ENCODE data around the gene SDK1.
A peak's percentile ranks its signal among the peaks of the same experiment; 100 is the strongest.

GRCh38 chr7:3300651-3301448, at the start of gene SDK1:
- TF ChIP-seq TCF12 (IDR thresholded peaks at IDR 0.05; ENCODE audit: low read depth, low read length) (0 out of 2 replicates have a peak, but pooled peaks have one; percentile 9), USF1 (IDR thresholded peaks at IDR 0.05; ENCODE audit: borderline replicate concordance, extremely low read length, insufficient read depth, low read depth, low read length) (no peak), CTCF (IDR thresholded peaks at IDR 0.05 in 2 of 3, conservative IDR thresholded peaks at IDR 0.05 in 1 of 3; ENCODE audit: control insufficient read depth in 2 of 3, extremely low read depth in 1 of 3, insufficient read depth in 1 of 3, low read depth in 3 of 3, low read length in 3 of 3) (peak; percentile 66 to 73 (median 67); a peak in 5 of 6 replicates), ETV6 (conservative IDR thresholded peaks at IDR 0.05 in 1 of 2, IDR thresholded peaks at IDR 0.05 in 1 of 2; ENCODE audit: borderline replicate concordance in 1 of 2, low read depth in 1 of 2) (no peak), ZNF217 (IDR thresholded peaks at IDR 0.05) (peak; percentile 78; the same call in 1 of the 2 replicates), KDM1A (IDR thresholded peaks at IDR 0.05; ENCODE audit: borderline replicate concordance) (no peak), FOXM1 (IDR thresholded peaks at IDR 0.05; ENCODE audit: low read depth, low read length) (no peak), TAF1 (IDR thresholded peaks at IDR 0.05; ENCODE audit: borderline replicate concordance, low read depth, low read length) (no peak), ZBTB40 (IDR thresholded peaks at IDR 0.05; ENCODE audit: borderline replicate concordance) (no peak)

All from GM12878 (cell line).